ENCODE results near the gene RHCE. TPM values are rescaled to one million over a fixed set of nuclear protein-coding genes. Genes with fewer than 3 reads are reported as not detected.
"Not testable (repeated sequence)": the region's sequence is repeated elsewhere in the genome, so short reads cannot be mapped to it uniquely, and the experiment has no call there.

RHCE gene
- total RNA-seq, 1 donor from 2014 or later = not detected

- H3K4me1 Mint-ChIP-seq; DNase-seq; H3K27ac Mint-ChIP-seq; ATAC-seq (ENCODE audit: low read depth); H3K27me3 Mint-ChIP-seq; CTCF ChIA-PET; POLR2A ChIA-PET; H3K4me3 Mint-ChIP-seq; H3K36me3 Mint-ChIP-seq (ENCODE audit: low read depth); intact Hi-C loops (cut with micrococcal nuclease); H3K9me3 Mint-ChIP-seq: not testable (repeated sequence)
These were observed 38.1 kb downstream of the RHCE start for GRCh38 chr1:25382543-25382942.

- H3K4me3 Mint-ChIP-seq; CTCF ChIA-PET; H3K9me3 Mint-ChIP-seq; H3K27me3 Mint-ChIP-seq; ATAC-seq (ENCODE audit: low read depth); H3K27ac Mint-ChIP-seq; POLR2A ChIA-PET; H3K36me3 Mint-ChIP-seq (ENCODE audit: low read depth); H3K4me1 Mint-ChIP-seq; DNase-seq; intact Hi-C loops (cut with micrococcal nuclease): not testable (repeated sequence)
These were observed 42.3 kb downstream of the RHCE start for GRCh38 chr1:25378367-25378766.

GRCh38 chr1:25371757-25372156 is 48.9 kb downstream of the RHCE start:
- H3K27ac Mint-ChIP-seq; DNase-seq; H3K9me3 Mint-ChIP-seq; H3K27me3 Mint-ChIP-seq; POLR2A ChIA-PET; H3K4me3 Mint-ChIP-seq; H3K4me1 Mint-ChIP-seq; ATAC-seq (ENCODE audit: low read depth); H3K36me3 Mint-ChIP-seq (ENCODE audit: low read depth); CTCF ChIA-PET; intact Hi-C loops (cut with micrococcal nuclease): not testable (repeated sequence)

- intact Hi-C loops (cut with micrococcal nuclease); H3K9me3 Mint-ChIP-seq; ATAC-seq (ENCODE audit: low read depth); H3K27me3 Mint-ChIP-seq; H3K4me3 Mint-ChIP-seq; POLR2A ChIA-PET; H3K27ac Mint-ChIP-seq; H3K4me1 Mint-ChIP-seq; CTCF ChIA-PET; H3K36me3 Mint-ChIP-seq (ENCODE audit: low read depth); DNase-seq: not testable (repeated sequence)
These were observed 50.8 kb downstream of the RHCE start for GRCh38 chr1:25369691-25370271.

GRCh38 chr1:25369241-25369640 is 51.4 kb downstream of the RHCE start:
- intact Hi-C loops (cut with micrococcal nuclease) = no loop called here
- Mint-ChIP-seq H3K27me3 (no peaks in the 10 kb centered on the region), H3K9me3 (no peaks in the 10 kb centered on the region), H3K27ac (no peak overlapping the region), H3K36me3 (ENCODE audit: low read depth) (no peaks in the 10 kb centered on the region), H3K4me1 (no peaks in the 10 kb centered on the region), H3K4me3 (no peak overlapping the region)
- ChIA-PET CTCF (no interaction called here), POLR2A (no interaction called here)
- no peak for ATAC-seq (ENCODE audit: low read depth)
- TF ChIP-seq CTCF (IDR thresholded peaks at IDR 0.05) = no peak
- no peak for DNase-seq

GRCh38 chr1:25362634-25363559 is 57.7 kb downstream of the RHCE start:
- H3K4me1 Mint-ChIP-seq; intact Hi-C loops (cut with micrococcal nuclease); H3K27me3 Mint-ChIP-seq; DNase-seq; ATAC-seq (ENCODE audit: low read depth); CTCF ChIA-PET; H3K27ac Mint-ChIP-seq; H3K4me3 Mint-ChIP-seq; POLR2A ChIA-PET; H3K9me3 Mint-ChIP-seq: not testable (repeated sequence)
- H3K36me3 Mint-ChIP-seq (ENCODE audit: low read depth) = peaks cover 36% of the 10 kb centered on the region

GRCh38 chr1:25361901-25362300 is 58.7 kb downstream of the RHCE start:
- ATAC-seq (ENCODE audit: low read depth) (no peak), DNase-seq (no peak)
- H3K27ac Mint-ChIP-seq = no peak overlapping the region
- H3K9me3 Mint-ChIP-seq = no peaks in the 10 kb centered on the region
- H3K27me3 Mint-ChIP-seq = no peaks in the 10 kb centered on the region
- TF ChIP-seq CTCF (IDR thresholded peaks at IDR 0.05) = no peak
- CTCF ChIA-PET = no interaction called here
- intact Hi-C loops (cut with micrococcal nuclease) = no loop called here
- POLR2A ChIA-PET = no interaction called here
- no peaks in the 10 kb centered on the region for H3K4me1 Mint-ChIP-seq
- no peak overlapping the region for H3K4me3 Mint-ChIP-seq
- H3K36me3 Mint-ChIP-seq (ENCODE audit: low read depth) = peaks cover 40% of the 10 kb centered on the region

Measured in activated B cell treated with CpG ODN at 0.5 μM for 24 hours (primary cell).